GM12878 (cell line): ENCODE data around the gene GOLGA6D.
"Not testable (repeated sequence)": the region's sequence is repeated elsewhere in the genome, so short reads cannot be mapped to it uniquely, and the experiment has no call there.

Experiments
- BHLHE40 ChIP-seq, 2 experiments: fragments of 450-650 bp in 1 of 2; IDR thresholded peaks; 2 replicates each; pipeline ENCODE4 v1.6.1; 2011 to 2017; ENCODE audit warnings: low read depth in 2 of 2, borderline replicate concordance in 1 of 2, improper control_type of control experiment in 1 of 2, low read length in 1 of 2, mild to moderate bottlenecking in 1 of 2
- CHD2 ChIP-seq: IDR thresholded peaks from 2 replicates; pipeline ENCODE4 v1.6.1; 2011; ENCODE audit warnings: low read depth, low read length, improper control_type of control experiment, borderline replicate concordance
- NFYB ChIP-seq: IDR thresholded peaks from 2 replicates; pipeline ENCODE4 v1.6.1; 2011; ENCODE audit warnings: low read depth, mild to moderate bottlenecking, low read length, improper control_type of control experiment, moderate library complexity; ENCODE audit not compliant: insufficient read depth
- POLR2AphosphoS2 ChIP-seq: IDR thresholded peaks from 2 replicates; pipeline ENCODE4 v1.6.1; 2011; ENCODE audit warnings: low read depth, mild to moderate bottlenecking, low read length, improper control_type of control experiment, moderate library complexity
- RELA ChIP-seq: fragments of 450-650 bp; IDR thresholded peaks from 2 replicates; pipeline ENCODE4 v1.8.0; 2014; ENCODE audit warnings: borderline replicate concordance; ENCODE audit not compliant: partially characterized antibody
- RFX5 ChIP-seq: IDR thresholded peaks from 2 replicates; pipeline ENCODE4 v1.6.1; 2011; ENCODE audit warnings: low read depth, low read length, improper control_type of control experiment
- SP1 ChIP-seq: IDR thresholded peaks from one replicate; pipeline ENCODE4 v1.6.1; 2011; ENCODE audit warnings: low read depth, low read length
- TCF12 ChIP-seq: IDR thresholded peaks from 2 replicates; pipeline ENCODE4 v1.6.1; 2011; ENCODE audit warnings: low read depth, mild to moderate bottlenecking, low read length
- YY1 ChIP-seq: IDR thresholded peaks from 2 replicates; pipeline ENCODE4 v1.6.1; 2011; ENCODE audit warnings: low read depth, mild to moderate bottlenecking, low read length
- ZSCAN29 ChIP-seq: fragments of 450-650 bp; IDR thresholded peaks from 2 replicates; pipeline ENCODE4 v1.6.1; 2017; ENCODE audit warnings: mild to moderate bottlenecking, moderate library complexity
- TF ChIP-seq, protein P1 (sequence below): IDR thresholded peaks from 2 replicates; pipeline ENCODE4 v1.6.1; 2011; ENCODE audit warnings: low read depth, mild to moderate bottlenecking, low read length, moderate library complexity, borderline replicate concordance; ENCODE audit errors: extremely low read depth
- TF ChIP-seq, protein P2 (sequence below), 3 experiments: IDR thresholded peaks in 2 of 3; conservative IDR thresholded peaks in 1 of 3; 2 replicates each; pipeline ENCODE4 v1.5.1; 2011; ENCODE audit warnings: low read depth in 3 of 3, low read length in 3 of 3, mild to moderate bottlenecking in 3 of 3, control low read depth in 2 of 3, moderate library complexity in 2 of 3, inconsistent platforms in 1 of 3, mixed read lengths in 1 of 3; ENCODE audit not compliant: control insufficient read depth in 2 of 3, insufficient read depth in 1 of 3; ENCODE audit errors: extremely low read depth in 1 of 3
- TF ChIP-seq, protein P3 (sequence below): fragments of 450-650 bp; IDR thresholded peaks from 2 replicates; pipeline ENCODE4 v1.6.1; 2017; ENCODE audit warnings: mild to moderate bottlenecking

DNA sequence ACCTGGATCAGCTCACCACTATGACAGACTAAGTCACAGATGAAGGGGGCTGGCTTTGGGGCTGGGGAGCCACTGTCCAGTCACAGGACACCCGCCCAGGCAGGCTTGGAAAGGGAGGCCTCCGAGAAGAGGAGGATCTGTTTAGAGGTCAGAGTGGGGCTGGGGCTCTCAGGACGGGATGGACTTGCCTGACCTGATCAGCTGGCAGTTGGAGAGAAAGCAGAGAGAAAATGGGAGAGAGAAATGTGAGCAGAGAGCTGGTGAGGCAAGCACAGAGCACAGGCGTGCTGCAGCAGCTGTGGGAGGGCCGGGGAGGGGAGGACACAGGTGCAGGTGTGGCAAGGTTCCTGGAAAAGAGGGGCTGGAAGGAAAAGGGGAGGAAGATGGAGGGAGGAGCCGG lies 17.4 kb downstream of the GOLGA6D start:
- TF ChIP-seq CHD2; BHLHE40 (IDR thresholded peaks at IDR 0.05; ENCODE audit: borderline replicate concordance in 1 of 2, low read depth in 2 of 2, low read length in 1 of 2); YY1; ZSCAN29; POLR2AphosphoS2; RELA; SP1; NFYB; RFX5; TCF12: not testable (repeated sequence)
- TF ChIP-seq, protein P1, sequence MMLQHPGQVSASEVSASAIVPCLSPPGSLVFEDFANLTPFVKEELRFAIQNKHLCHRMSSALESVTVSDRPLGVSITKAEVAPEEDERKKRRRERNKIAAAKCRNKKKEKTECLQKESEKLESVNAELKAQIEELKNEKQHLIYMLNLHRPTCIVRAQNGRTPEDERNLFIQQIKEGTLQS, result not testable (repeated sequence)
- TF ChIP-seq, protein P2, sequence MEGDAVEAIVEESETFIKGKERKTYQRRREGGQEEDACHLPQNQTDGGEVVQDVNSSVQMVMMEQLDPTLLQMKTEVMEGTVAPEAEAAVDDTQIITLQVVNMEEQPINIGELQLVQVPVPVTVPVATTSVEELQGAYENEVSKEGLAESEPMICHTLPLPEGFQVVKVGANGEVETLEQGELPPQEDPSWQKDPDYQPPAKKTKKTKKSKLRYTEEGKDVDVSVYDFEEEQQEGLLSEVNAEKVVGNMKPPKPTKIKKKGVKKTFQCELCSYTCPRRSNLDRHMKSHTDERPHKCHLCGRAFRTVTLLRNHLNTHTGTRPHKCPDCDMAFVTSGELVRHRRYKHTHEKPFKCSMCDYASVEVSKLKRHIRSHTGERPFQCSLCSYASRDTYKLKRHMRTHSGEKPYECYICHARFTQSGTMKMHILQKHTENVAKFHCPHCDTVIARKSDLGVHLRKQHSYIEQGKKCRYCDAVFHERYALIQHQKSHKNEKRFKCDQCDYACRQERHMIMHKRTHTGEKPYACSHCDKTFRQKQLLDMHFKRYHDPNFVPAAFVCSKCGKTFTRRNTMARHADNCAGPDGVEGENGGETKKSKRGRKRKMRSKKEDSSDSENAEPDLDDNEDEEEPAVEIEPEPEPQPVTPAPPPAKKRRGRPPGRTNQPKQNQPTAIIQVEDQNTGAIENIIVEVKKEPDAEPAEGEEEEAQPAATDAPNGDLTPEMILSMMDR (IDR thresholded peaks at IDR 0.05 in 2 of 3, conservative IDR thresholded peaks at IDR 0.05 in 1 of 3; ENCODE audit: control insufficient read depth in 2 of 3, extremely low read depth in 1 of 3, insufficient read depth in 1 of 3, low read depth in 3 of 3, low read length in 3 of 3), result not testable (repeated sequence)
- TF ChIP-seq, protein P3, sequence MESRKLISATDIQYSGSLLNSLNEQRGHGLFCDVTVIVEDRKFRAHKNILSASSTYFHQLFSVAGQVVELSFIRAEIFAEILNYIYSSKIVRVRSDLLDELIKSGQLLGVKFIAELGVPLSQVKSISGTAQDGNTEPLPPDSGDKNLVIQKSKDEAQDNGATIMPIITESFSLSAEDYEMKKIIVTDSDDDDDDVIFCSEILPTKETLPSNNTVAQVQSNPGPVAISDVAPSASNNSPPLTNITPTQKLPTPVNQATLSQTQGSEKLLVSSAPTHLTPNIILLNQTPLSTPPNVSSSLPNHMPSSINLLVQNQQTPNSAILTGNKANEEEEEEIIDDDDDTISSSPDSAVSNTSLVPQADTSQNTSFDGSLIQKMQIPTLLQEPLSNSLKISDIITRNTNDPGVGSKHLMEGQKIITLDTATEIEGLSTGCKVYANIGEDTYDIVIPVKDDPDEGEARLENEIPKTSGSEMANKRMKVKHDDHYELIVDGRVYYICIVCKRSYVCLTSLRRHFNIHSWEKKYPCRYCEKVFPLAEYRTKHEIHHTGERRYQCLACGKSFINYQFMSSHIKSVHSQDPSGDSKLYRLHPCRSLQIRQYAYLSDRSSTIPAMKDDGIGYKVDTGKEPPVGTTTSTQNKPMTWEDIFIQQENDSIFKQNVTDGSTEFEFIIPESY, result not testable (repeated sequence)
